K562 (cell line): ENCODE data around the gene ECM1. TPM values are rescaled to one million over a fixed set of nuclear protein-coding genes. Genes with fewer than 3 reads are reported as not detected.

Source experiments
- CXXC5 ChIP-seq: fragments of 250-450 bp; sonication (Bioruptor Pico); IDR thresholded peaks from 2 replicates; pipeline ENCODE4 v1.8.0; 2022; ENCODE audit warnings: inconsistent platforms, mild to moderate bottlenecking, moderate library complexity
- E2F8 ChIP-seq: fragments of 450-650 bp; IDR thresholded peaks from 2 replicates; pipeline ENCODE4 v1.7.1; 2018; ENCODE audit warnings: mild to moderate bottlenecking, low read depth; ENCODE audit not compliant: partially characterized antibody
- FOXM1 ChIP-seq, 2 experiments: fragments of 450-650 bp in 1 of 2; sonication (generic) in 1 of 2; formaldehyde crosslinking in 1 of 2; IDR thresholded peaks; 2 replicates each; pipeline versions ENCODE4 v1.6.1 to v1.9.0; 2017 to 2022; ENCODE audit warnings: low read depth in 2 of 2, mild to moderate bottlenecking in 2 of 2, missing genetic modification reagents in 1 of 2, moderate library complexity in 1 of 2
- JUND ChIP-seq, 2 experiments: IDR thresholded peaks; 2 replicates in 1 of 2; 3 replicates in 1 of 2; pipeline ENCODE4 v1.6.1; 2011; ENCODE audit warnings: borderline replicate concordance in 2 of 2, low read depth in 2 of 2, low read length in 2 of 2, improper control_type of control experiment in 1 of 2, missing biosample characterization in 1 of 2, missing genetic modification characterization in 1 of 2, missing genetic modification reagents in 1 of 2
- KHSRP ChIP-seq: fragments of 450-650 bp; IDR thresholded peaks from 2 replicates; pipeline ENCODE4 v1.6.1; 2017
- MNT ChIP-seq, 2 experiments: fragments of 450-650 bp; conservative IDR thresholded peaks; 2 replicates each; pipeline ENCODE4 v1.6.1; 2017; ENCODE audit warnings: mild to moderate bottlenecking in 2 of 2, moderate library complexity in 2 of 2
- MTF1 ChIP-seq: fragments of 250-450 bp; sonication (Bioruptor Pico); IDR thresholded peaks from 2 replicates; pipeline ENCODE4 v1.9.0; 2021; ENCODE audit warnings: moderate library complexity, mild to moderate bottlenecking, inconsistent platforms, borderline replicate concordance
- RCOR1 ChIP-seq, 2 experiments: IDR thresholded peaks; 2 replicates each; pipeline ENCODE4 v1.6.1; 2012; ENCODE audit warnings: low read depth in 2 of 2, low read length in 2 of 2, borderline replicate concordance in 1 of 2, improper control_type of control experiment in 1 of 2
- RNF2 ChIP-seq: sonication (generic); IDR thresholded peaks from 2 replicates; pipeline ENCODE4 v1.6.1; 2016
- SP1 ChIP-seq: sonication (generic); formaldehyde crosslinking; IDR thresholded peaks from 2 replicates; pipeline ENCODE4 v1.8.1; 2022; ENCODE audit warnings: mild to moderate bottlenecking, missing genetic modification reagents
- SRSF3 ChIP-seq: fragments of 200-400 bp; formaldehyde crosslinking; IDR thresholded peaks from 2 replicates; pipeline ENCODE4 v1.6.1; 2016; ENCODE audit warnings: mild to moderate bottlenecking, low read length, moderate library complexity; ENCODE audit not compliant: insufficient read depth
- STAT5B ChIP-seq: fragments of 250-450 bp; sonication (Bioruptor Pico); IDR thresholded peaks from 2 replicates; pipeline ENCODE4 v1.8.0; 2021; ENCODE audit warnings: mild to moderate bottlenecking, inconsistent platforms
- SUPT5H ChIP-seq: fragments of 450-650 bp; IDR thresholded peaks from 2 replicates; pipeline ENCODE4 v1.6.1; 2016
- TSHZ1 ChIP-seq: fragments of 250-450 bp; sonication (Bioruptor Pico); IDR thresholded peaks from 2 replicates; pipeline ENCODE4 v1.4.0; 2020; ENCODE audit warnings: mild to moderate bottlenecking, moderate library complexity
- ZBTB7A ChIP-seq: IDR thresholded peaks from 2 replicates; pipeline ENCODE4 v1.6.1; 2011; ENCODE audit warnings: low read depth, mild to moderate bottlenecking, low read length, moderate library complexity, borderline replicate concordance; ENCODE audit not compliant: control insufficient read depth
- ZNF354B ChIP-seq: fragments of 250-450 bp; sonication (Bioruptor Pico); IDR thresholded peaks from 2 replicates; pipeline ENCODE4 v1.4.0; 2020
- ZNF740 ChIP-seq, 3 experiments: fragments of 200-800 bp in 1 of 3; sonication (Bioruptor generic) in 1 of 3; sonication (generic) in 1 of 3; formaldehyde crosslinking in 1 of 3; IDR thresholded peaks; 2 replicates each; pipeline versions ENCODE4 v1.6.1 to v1.8.0; 2016 to 2022; ENCODE audit warnings: mild to moderate bottlenecking in 2 of 3, missing compliant biosample characterization in 2 of 3, missing genetic modification characterization in 2 of 3, missing genetic modification reagents in 1 of 3
- polyA plus RNA-seq, 8 experiments: library from polyadenylated mRNA; depleted of rRNA in 4 of 8; stranded (reverse) in 5 of 8; unstranded in 3 of 8; fragments of >200 nt; fragmentation: Nextera tagmentation in 2 of 8; fragmentation: Illumina TruSeq in 1 of 8; extraction: Ambion mirVana in 2 of 8; extraction: Trizol in 1 of 8; gene quantifications; 2 replicates each; pipeline versions ENCODE4 v1.2.1 to v1.2.3, GENCODE V29; 2011 to 2014; ENCODE audit warnings: inconsistent platforms in 1 of 8, missing spikeins in 1 of 8
- total RNA-seq, 7 experiments: library from RNA; depleted of rRNA in 6 of 7; stranded (reverse); fragments of >200 nt in 6 of 7; fragmentation: Illumina TruSeq in 2 of 7; extraction: Trizol in 2 of 7; gene quantifications; 2 replicates each; pipeline versions ENCODE4 v1.2.1 to v1.2.3, GENCODE V29; 2011 to 2021; ENCODE audit warnings: low replicate concordance in 1 of 7

ECM1 gene
- total and polyA plus RNA-seq, 9 of the 15 experiments (the other 6 are each of a cell fraction or from before 2014, with no cell fraction given) = 6.6 to 52.2 (median 12.8) TPM

GRCh38 chr1:150545486-150546032, 37.6 kb downstream of the ECM1 start (continued):
- peak; percentile 85 to 91; a peak in 3 of 4 replicates for TF ChIP-seq RCOR1 (IDR thresholded peaks at IDR 0.05; ENCODE audit: borderline replicate concordance in 1 of 2, low read depth in 2 of 2, low read length in 2 of 2)
- TF ChIP-seq TSHZ1 (CRISPR knock-in tag) = no peak
- TF ChIP-seq ZNF354B (CRISPR knock-in tag) = no peak
- TF ChIP-seq SRSF3 = no peak
- peak; percentile 75; the same call in 1 of the 2 replicates for TF ChIP-seq KHSRP
- TF ChIP-seq E2F8 = peak; percentile 22
- no peak for TF ChIP-seq MTF1 (CRISPR knock-in tag)
- peak; percentile 94 for TF ChIP-seq RNF2
- TF ChIP-seq STAT5B (CRISPR knock-in tag) = no peak
- TF ChIP-seq ZBTB7A = peak; percentile 99
- peak; percentile 51; the same call in 1 of the 2 replicates for TF ChIP-seq SP1 (CRISPR knock-in tag)
- peak; percentile 93 for TF ChIP-seq FOXM1 (IDR thresholded peaks at IDR 0.05; ENCODE audit: low read depth)
- no peak for TF ChIP-seq FOXM1 (CRISPR knock-in tag; IDR thresholded peaks at IDR 0.05; ENCODE audit: low read depth)
- TF ChIP-seq MNT (conservative IDR thresholded peaks at IDR 0.05) = peak; percentile 47 to 76; a peak in 1 of 4 replicates
- TF ChIP-seq ZNF740 (CRISPR knock-in tag; IDR thresholded peaks at IDR 0.05) = no peak
- TF ChIP-seq ZNF740 (tag; IDR thresholded peaks at IDR 0.05) = peak in 1 of 2 experiments; percentile 67; a peak in 1 of 4 replicates
- TF ChIP-seq SUPT5H = peak; percentile 66
- TF ChIP-seq JUND (IDR thresholded peaks at IDR 0.05; ENCODE audit: borderline replicate concordance, low read depth, low read length) = peak; percentile 69
- peak; percentile 71; the same call in 2 of the 3 replicates for TF ChIP-seq JUND (tag; IDR thresholded peaks at IDR 0.05; ENCODE audit: borderline replicate concordance, low read depth, low read length)
- peak; percentile 46; the same call in 1 of the 2 replicates for TF ChIP-seq CXXC5 (CRISPR knock-in tag)
